HepG2 (cell line): ENCODE measurements around the gene SLC25A10. TPM values are rescaled to one million over a fixed set of nuclear protein-coding genes. Genes with fewer than 3 reads are reported as not detected.

ENCODE experiments used
- ELF3 ChIP-seq: IDR thresholded peaks from 2 replicates; pipeline ENCODE4 v1.6.1; 2016; ENCODE audit warnings: missing genetic modification reagents, missing compliant biosample characterization
- HOXA3 ChIP-seq: sonication (generic); formaldehyde crosslinking; IDR thresholded peaks from 2 replicates; pipeline ENCODE4 v1.5.0; 2020; ENCODE audit warnings: missing genetic modification reagents
- KMT2A ChIP-seq: sonication (generic); formaldehyde crosslinking; IDR thresholded peaks from 2 replicates; pipeline ENCODE4 v1.4.0; 2020; ENCODE audit warnings: missing genetic modification reagents
- PLRG1 ChIP-seq: fragments of 450-650 bp; conservative IDR thresholded peaks from 2 replicates; pipeline ENCODE4 v1.6.1; 2016
- SAFB2 ChIP-seq: sonication (generic); formaldehyde crosslinking; IDR thresholded peaks from 2 replicates; pipeline ENCODE4 v1.5.1; 2020; ENCODE audit warnings: missing genetic modification reagents, low read depth, mild to moderate bottlenecking, borderline replicate concordance
- TBX3 ChIP-seq: fragments of 450-650 bp; IDR thresholded peaks from 2 replicates; pipeline ENCODE4 v1.6.1; 2017; ENCODE audit warnings: antibody characterized with exemption, mild to moderate bottlenecking, inconsistent platforms, borderline replicate concordance
- ZNF12 ChIP-seq: sonication (generic); formaldehyde crosslinking; IDR thresholded peaks from 2 replicates; pipeline ENCODE4 v1.5.0; 2020; ENCODE audit warnings: missing genetic modification reagents
- ZNF235 ChIP-seq: sonication (generic); formaldehyde crosslinking; IDR thresholded peaks from 2 replicates; pipeline ENCODE4 v1.8.1; 2023; ENCODE audit warnings: mild to moderate bottlenecking, missing genetic modification reagents, borderline replicate concordance
- ZNF44 ChIP-seq: sonication (generic); formaldehyde crosslinking; IDR thresholded peaks from 2 replicates; pipeline ENCODE4 v1.5.1; 2020; ENCODE audit warnings: mild to moderate bottlenecking, missing genetic modification reagents
- polyA plus RNA-seq, 8 experiments: library from polyadenylated mRNA; depleted of rRNA in 3 of 8; stranded (reverse) in 7 of 8; unstranded in 1 of 8; fragments of >200 nt; fragmentation: Illumina TruSeq in 4 of 8; extraction: Trizol in 4 of 8; gene quantifications; 2 replicates each; pipeline versions ENCODE4 v1.2.1 to v1.2.3, GENCODE V29; 2011 to 2016; ENCODE audit warnings: low read depth in 4 of 8, missing spikeins in 1 of 8, mixed read lengths in 1 of 8; ENCODE audit not compliant: insufficient read depth in 1 of 8
- total RNA-seq, 5 experiments: library from RNA; depleted of rRNA; stranded (reverse); fragments of >200 nt; fragmentation: Illumina TruSeq; extraction: Trizol; gene quantifications; 2 replicates each; pipeline ENCODE4 v1.2.3, GENCODE V29; 2016; ENCODE audit warnings: low read depth in 1 of 5
- TF ChIP-seq, protein P1 (sequence below): sonication (generic); formaldehyde crosslinking; conservative IDR thresholded peaks from 2 replicates; pipeline ENCODE4 v1.8.0; 2022; ENCODE audit warnings: mild to moderate bottlenecking, moderate library complexity, missing genetic modification reagents
- TF ChIP-seq, protein P2 (sequence below): sonication (generic); formaldehyde crosslinking; IDR thresholded peaks from 2 replicates; pipeline ENCODE4 v1.4.0; 2020; ENCODE audit warnings: missing genetic modification reagents, borderline replicate concordance
- TF ChIP-seq, protein P3 (sequence below): sonication (generic); formaldehyde crosslinking; IDR thresholded peaks from 2 replicates; pipeline ENCODE4 v1.9.0; 2021; ENCODE audit warnings: missing genetic modification reagents, borderline replicate concordance
- TF ChIP-seq, protein P4 (sequence below): IDR thresholded peaks from 2 replicates; pipeline ENCODE4 v1.6.1; 2012; ENCODE audit warnings: low read length, improper control_type of control experiment
- TF ChIP-seq, protein P5 (sequence below): sonication (generic); formaldehyde crosslinking; IDR thresholded peaks from 2 replicates; pipeline ENCODE4 v1.4.0; 2020; ENCODE audit warnings: missing genetic modification reagents; ENCODE audit errors: not compliant biosample characterization
- TF ChIP-seq, protein P6 (sequence below): sonication (generic); formaldehyde crosslinking; IDR thresholded peaks from 2 replicates; pipeline ENCODE4 v1.5.1; 2020; ENCODE audit warnings: mild to moderate bottlenecking, missing genetic modification reagents

SLC25A10 gene
- total and polyA plus RNA-seq, 2 of the 13 experiments (the other 11 are each of a cell fraction or from before 2014, with no cell fraction given): 46.5 to 140 TPM

DNA sequence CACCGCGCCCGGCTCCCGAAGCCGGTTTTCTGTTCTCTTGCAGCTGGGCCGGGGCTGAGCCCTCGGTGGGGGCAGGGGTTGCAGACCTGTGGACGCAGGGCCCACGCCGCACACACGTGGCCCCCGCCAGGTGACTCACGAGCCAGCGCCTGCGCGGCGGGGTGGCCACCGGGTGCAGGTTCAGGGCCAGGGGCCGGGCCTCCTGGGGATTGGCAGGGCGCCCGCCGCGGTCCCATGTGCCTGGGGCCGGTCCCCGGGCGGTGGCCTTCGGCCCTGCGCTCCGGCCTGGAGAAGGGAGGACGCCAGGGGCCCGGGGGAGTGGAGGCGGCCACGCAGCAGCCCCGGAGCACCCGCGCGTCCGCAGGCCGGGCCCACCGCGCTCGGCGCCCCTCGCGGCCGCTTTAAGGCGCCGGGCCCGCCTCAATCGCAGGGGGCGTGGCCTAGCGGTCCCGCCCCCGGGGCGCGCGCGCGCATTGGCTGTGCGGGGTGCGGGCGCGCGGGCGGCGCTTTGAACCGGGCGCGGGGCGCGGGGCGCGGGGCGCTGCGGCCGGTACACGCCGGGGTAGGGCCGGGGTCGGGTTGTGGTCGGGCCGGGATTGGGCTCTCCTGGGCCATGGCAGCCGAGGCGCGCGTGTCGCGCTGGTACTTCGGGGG, at the start of gene SLC25A10 (continued):
- TF ChIP-seq, protein P1, sequence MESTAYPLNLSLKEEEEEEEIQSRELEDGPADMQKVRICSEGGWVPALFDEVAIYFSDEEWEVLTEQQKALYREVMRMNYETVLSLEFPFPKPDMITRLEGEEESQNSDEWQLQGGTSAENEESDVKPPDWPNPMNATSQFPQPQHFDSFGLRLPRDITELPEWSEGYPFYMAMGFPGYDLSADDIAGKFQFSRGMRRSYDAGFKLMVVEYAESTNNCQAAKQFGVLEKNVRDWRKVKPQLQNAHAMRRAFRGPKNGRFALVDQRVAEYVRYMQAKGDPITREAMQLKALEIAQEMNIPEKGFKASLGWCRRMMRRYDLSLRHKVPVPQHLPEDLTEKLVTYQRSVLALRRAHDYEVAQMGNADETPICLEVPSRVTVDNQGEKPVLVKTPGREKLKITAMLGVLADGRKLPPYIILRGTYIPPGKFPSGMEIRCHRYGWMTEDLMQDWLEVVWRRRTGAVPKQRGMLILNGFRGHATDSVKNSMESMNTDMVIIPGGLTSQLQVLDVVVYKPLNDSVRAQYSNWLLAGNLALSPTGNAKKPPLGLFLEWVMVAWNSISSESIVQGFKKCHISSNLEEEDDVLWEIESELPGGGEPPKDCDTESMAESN (CRISPR knock-in tag): peak; percentile 97
- peak; percentile 87 for TF ChIP-seq ZNF12 (CRISPR knock-in tag)
- TF ChIP-seq, protein P2, sequence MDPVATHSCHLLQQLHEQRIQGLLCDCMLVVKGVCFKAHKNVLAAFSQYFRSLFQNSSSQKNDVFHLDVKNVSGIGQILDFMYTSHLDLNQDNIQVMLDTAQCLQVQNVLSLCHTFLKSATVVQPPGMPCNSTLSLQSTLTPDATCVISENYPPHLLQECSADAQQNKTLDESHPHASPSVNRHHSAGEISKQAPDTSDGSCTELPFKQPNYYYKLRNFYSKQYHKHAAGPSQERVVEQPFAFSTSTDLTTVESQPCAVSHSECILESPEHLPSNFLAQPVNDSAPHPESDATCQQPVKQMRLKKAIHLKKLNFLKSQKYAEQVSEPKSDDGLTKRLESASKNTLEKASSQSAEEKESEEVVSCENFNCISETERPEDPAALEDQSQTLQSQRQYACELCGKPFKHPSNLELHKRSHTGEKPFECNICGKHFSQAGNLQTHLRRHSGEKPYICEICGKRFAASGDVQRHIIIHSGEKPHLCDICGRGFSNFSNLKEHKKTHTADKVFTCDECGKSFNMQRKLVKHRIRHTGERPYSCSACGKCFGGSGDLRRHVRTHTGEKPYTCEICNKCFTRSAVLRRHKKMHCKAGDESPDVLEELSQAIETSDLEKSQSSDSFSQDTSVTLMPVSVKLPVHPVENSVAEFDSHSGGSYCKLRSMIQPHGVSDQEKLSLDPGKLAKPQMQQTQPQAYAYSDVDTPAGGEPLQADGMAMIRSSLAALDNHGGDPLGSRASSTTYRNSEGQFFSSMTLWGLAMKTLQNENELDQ: peak; percentile 92; the same call in 1 of the 2 replicates
- peak; percentile 99 for TF ChIP-seq ZNF235
- TF ChIP-seq TBX3: peak; percentile 35; the same call in 1 of the 2 replicates
- TF ChIP-seq ELF3 (CRISPR knock-in tag): peak; percentile 95
- TF ChIP-seq KMT2A: peak; percentile 76
- peak; percentile 76 for TF ChIP-seq ZNF44 (CRISPR knock-in tag)
- TF ChIP-seq SAFB2: peak; percentile 90
- TF ChIP-seq, protein P3, sequence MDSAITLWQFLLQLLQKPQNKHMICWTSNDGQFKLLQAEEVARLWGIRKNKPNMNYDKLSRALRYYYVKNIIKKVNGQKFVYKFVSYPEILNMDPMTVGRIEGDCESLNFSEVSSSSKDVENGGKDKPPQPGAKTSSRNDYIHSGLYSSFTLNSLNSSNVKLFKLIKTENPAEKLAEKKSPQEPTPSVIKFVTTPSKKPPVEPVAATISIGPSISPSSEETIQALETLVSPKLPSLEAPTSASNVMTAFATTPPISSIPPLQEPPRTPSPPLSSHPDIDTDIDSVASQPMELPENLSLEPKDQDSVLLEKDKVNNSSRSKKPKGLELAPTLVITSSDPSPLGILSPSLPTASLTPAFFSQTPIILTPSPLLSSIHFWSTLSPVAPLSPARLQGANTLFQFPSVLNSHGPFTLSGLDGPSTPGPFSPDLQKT (CRISPR knock-in tag): peak; percentile 89; the same call in 1 of the 2 replicates
- no peak for TF ChIP-seq PLRG1
- TF ChIP-seq, protein P4, sequence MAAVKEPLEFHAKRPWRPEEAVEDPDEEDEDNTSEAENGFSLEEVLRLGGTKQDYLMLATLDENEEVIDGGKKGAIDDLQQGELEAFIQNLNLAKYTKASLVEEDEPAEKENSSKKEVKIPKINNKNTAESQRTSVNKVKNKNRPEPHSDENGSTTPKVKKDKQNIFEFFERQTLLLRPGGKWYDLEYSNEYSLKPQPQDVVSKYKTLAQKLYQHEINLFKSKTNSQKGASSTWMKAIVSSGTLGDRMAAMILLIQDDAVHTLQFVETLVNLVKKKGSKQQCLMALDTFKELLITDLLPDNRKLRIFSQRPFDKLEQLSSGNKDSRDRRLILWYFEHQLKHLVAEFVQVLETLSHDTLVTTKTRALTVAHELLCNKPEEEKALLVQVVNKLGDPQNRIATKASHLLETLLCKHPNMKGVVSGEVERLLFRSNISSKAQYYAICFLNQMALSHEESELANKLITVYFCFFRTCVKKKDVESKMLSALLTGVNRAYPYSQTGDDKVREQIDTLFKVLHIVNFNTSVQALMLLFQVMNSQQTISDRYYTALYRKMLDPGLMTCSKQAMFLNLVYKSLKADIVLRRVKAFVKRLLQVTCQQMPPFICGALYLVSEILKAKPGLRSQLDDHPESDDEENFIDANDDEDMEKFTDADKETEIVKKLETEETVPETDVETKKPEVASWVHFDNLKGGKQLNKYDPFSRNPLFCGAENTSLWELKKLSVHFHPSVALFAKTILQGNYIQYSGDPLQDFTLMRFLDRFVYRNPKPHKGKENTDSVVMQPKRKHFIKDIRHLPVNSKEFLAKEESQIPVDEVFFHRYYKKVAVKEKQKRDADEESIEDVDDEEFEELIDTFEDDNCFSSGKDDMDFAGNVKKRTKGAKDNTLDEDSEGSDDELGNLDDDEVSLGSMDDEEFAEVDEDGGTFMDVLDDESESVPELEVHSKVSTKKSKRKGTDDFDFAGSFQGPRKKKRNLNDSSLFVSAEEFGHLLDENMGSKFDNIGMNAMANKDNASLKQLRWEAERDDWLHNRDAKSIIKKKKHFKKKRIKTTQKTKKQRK: no peak
- peak; percentile 96 for TF ChIP-seq HOXA3 (CRISPR knock-in tag)
- TF ChIP-seq, protein P5, sequence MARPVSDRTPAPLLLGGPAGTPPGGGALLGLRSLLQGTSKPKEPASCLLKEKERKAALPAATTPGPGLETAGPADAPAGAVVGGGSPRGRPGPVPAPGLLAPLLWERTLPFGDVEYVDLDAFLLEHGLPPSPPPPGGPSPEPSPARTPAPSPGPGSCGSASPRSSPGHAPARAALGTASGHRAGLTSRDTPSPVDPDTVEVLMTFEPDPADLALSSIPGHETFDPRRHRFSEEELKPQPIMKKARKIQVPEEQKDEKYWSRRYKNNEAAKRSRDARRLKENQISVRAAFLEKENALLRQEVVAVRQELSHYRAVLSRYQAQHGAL (CRISPR knock-in tag): peak; percentile 99
- TF ChIP-seq, protein P6, sequence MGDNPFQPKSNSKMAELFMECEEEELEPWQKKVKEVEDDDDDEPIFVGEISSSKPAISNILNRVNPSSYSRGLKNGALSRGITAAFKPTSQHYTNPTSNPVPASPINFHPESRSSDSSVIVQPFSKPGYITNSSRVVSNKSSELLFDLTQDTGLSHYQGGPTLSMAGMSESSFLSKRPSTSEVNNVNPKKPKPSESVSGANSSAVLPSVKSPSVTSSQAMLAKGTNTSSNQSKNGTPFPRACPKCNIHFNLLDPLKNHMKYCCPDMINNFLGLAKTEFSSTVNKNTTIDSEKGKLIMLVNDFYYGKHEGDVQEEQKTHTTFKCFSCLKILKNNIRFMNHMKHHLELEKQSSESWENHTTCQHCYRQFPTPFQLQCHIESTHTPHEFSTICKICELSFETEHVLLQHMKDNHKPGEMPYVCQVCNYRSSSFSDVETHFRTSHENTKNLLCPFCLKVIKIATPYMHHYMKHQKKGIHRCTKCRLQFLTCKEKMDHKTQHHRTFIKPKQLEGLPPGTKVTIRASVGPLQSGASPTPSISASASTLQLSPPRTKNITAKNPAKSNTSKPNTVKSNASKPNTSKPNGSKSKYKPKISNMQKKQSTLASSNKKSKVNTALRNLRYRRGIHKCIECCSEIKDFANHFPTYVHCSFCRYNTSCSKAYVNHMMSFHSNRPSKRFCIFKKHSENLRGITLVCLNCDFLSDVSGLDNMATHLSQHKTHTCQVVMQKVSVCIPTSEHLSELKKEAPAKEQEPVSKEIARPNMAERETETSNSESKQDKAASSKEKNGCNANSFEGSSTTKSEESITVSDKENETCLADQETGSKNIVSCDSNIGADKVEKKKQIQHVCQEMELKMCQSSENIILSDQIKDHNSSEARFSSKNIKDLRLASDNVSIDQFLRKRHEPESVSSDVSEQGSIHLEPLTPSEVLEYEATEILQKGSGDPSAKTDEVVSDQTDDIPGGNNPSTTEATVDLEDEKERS (CRISPR knock-in tag): peak; percentile 88
